Hematopoietic multipotent progenitor cell treated with erythropoietin and hydrocortisone succinate and interleukin-3 and kit ligand, for 15 days (in vitro differentiated cells): Measurements from ENCODE around the gene ANKS4B.
"Not testable (repeated sequence)": the region's sequence is repeated elsewhere in the genome, so short reads cannot be mapped to it uniquely, and the experiment has no call there.

Source experiments
- DNase-seq: peaks from one replicate; pipeline ENCODE4 v3.0.0-alpha.2; 2015; ENCODE audit warnings: low spot score

Gene ANKS4B

GRCh38 chr16:21218153-21218552 lies 15.3 kb upstream of the ANKS4B start:
- DNase-seq = no peak

- no peak for DNase-seq
These were observed 13.9 kb upstream of the ANKS4B start for GRCh38 chr16:21219551-21219950.

GRCh38 chr16:21222495-21223337 lies 10.8 kb upstream of the ANKS4B start:
- no peak for DNase-seq

- no peak for DNase-seq
These were observed 9.7 kb upstream of the ANKS4B start for GRCh38 chr16:21223787-21224186.

- no peak for DNase-seq
These were observed 8.7 kb upstream of the ANKS4B start for GRCh38 chr16:21224800-21225199.

- no peak for DNase-seq
These were observed 6.8 kb upstream of the ANKS4B start for GRCh38 chr16:21226749-21227148.

GRCh38 chr16:21227866-21228265 lies 5.6 kb upstream of the ANKS4B start:
- DNase-seq = no peak

- DNase-seq = no peak
These were observed 5.1 kb upstream of the ANKS4B start for GRCh38 chr16:21228361-21228872.

- DNase-seq = no peak
These were observed 416 bp upstream of the ANKS4B start for GRCh38 chr16:21233045-21233520.

- DNase-seq = no peak
These were observed 1.7 kb downstream of the ANKS4B start for GRCh38 chr16:21235199-21235585.

- DNase-seq = no peak
These were observed 3.3 kb downstream of the ANKS4B start for GRCh38 chr16:21236831-21237230.

- DNase-seq = peak; percentile 33
These were observed 6.1 kb downstream of the ANKS4B start for GRCh38 chr16:21239646-21240045.

GRCh38 chr16:21242756-21243155 lies 9.3 kb downstream of the ANKS4B start:
- DNase-seq = no peak

- no peak for DNase-seq
These were observed 11.2 kb downstream of the ANKS4B start for GRCh38 chr16:21244518-21245215.

GRCh38 chr16:21248179-21248578 lies 14.7 kb downstream of the ANKS4B start:
- DNase-seq = not testable (repeated sequence)

- no peak for DNase-seq
These were observed 16.8 kb downstream of the ANKS4B start for GRCh38 chr16:21250072-21250923.

GRCh38 chr16:21253470-21253869 lies 20.0 kb downstream of the ANKS4B start:
- no peak for DNase-seq

GRCh38 chr16:21256636-21257035 lies 23.1 kb downstream of the ANKS4B start:
- DNase-seq = no peak

GRCh38 chr16:21257284-21257683 lies 23.8 kb downstream of the ANKS4B start:
- DNase-seq = no peak

GRCh38 chr16:21260870-21261791 lies 27.6 kb downstream of the ANKS4B start:
- peak; percentile 83 for DNase-seq
